Neuronal stem cell (in vitro differentiated cells): ENCODE results near the gene ZNF747.

Experiments
- DNase-seq: peaks from one replicate; pipeline ENCODE4 v3.0.0-alpha.2; 2013; ENCODE audit warnings: low spot score
- H2AFZ ChIP-seq: one replicate; pipeline ENCODE4 v1.6.1; 2013; ENCODE audit warnings: mild to moderate bottlenecking, low read length, inconsistent platforms
- H2AK5ac ChIP-seq: 2 replicates; pipeline ENCODE4 v1.6.1; 2013; ENCODE audit warnings: low read depth, mild to moderate bottlenecking, inconsistent platforms, low read length, moderate library complexity, mixed read lengths
- H2BK120ac ChIP-seq: 2 replicates; pipeline ENCODE4 v1.6.1; 2013; ENCODE audit warnings: low read depth, mild to moderate bottlenecking, inconsistent platforms, low read length, moderate library complexity, mixed read lengths
- H2BK12ac ChIP-seq: one replicate; pipeline ENCODE4 v1.6.1; 2013; ENCODE audit warnings: low read length, inconsistent platforms
- H2BK15ac ChIP-seq: 2 replicates; pipeline ENCODE4 v1.6.1; 2013; ENCODE audit warnings: mild to moderate bottlenecking, low read length, inconsistent platforms, mixed read lengths
- H2BK5ac ChIP-seq: one replicate; pipeline ENCODE4 v1.6.1; 2013; ENCODE audit warnings: inconsistent platforms, mild to moderate bottlenecking, low read length, moderate library complexity
- H3K14ac ChIP-seq: one replicate; pipeline ENCODE4 v1.6.1; 2013; ENCODE audit warnings: low read length, inconsistent platforms
- H3K18ac ChIP-seq: 2 replicates; pipeline ENCODE4 v1.6.1; 2013; ENCODE audit warnings: low read length, inconsistent platforms
- H3K23ac ChIP-seq: 2 replicates; pipeline ENCODE4 v1.6.1; 2013; ENCODE audit warnings: low read depth, mild to moderate bottlenecking, mixed read lengths, low read length, inconsistent platforms; ENCODE audit not compliant: poor library complexity
- H3K27ac ChIP-seq: replicated peaks from 3 replicates; pipeline ENCODE4 v1.5.1; 2013; ENCODE audit warnings: low read length, inconsistent platforms
- H3K27me3 ChIP-seq, 3 experiments: 2 replicates each; pipeline ENCODE4 v1.6.1; 2013; ENCODE audit warnings: low read length in 3 of 3, mild to moderate bottlenecking in 2 of 3, inconsistent platforms in 1 of 3, low read depth in 1 of 3, mixed read lengths in 1 of 3, moderate library complexity in 1 of 3; ENCODE audit not compliant: control insufficient read depth in 3 of 3, insufficient read depth in 3 of 3
- H3K36me3 ChIP-seq, 2 donors: replicated peaks in 1 of 2; 2 replicates each; pipeline ENCODE4 v1.6.1; 2013; ENCODE audit warnings: low read length in 2 of 2; ENCODE audit not compliant: control insufficient read depth in 2 of 2, insufficient read depth in 2 of 2
- H3K4ac ChIP-seq: 2 replicates; pipeline ENCODE4 v1.6.1; 2013; ENCODE audit warnings: inconsistent platforms, mild to moderate bottlenecking, low read length, moderate library complexity
- H3K4me1 ChIP-seq, 2 donors: 1 replicate in 1 of 2; 2 replicates in 1 of 2; pipeline ENCODE4 v1.6.1; 2013; ENCODE audit warnings: low read length in 2 of 2, low read depth in 1 of 2; ENCODE audit not compliant: control insufficient read depth in 2 of 2, insufficient read depth in 1 of 2
- H3K4me2 ChIP-seq: one replicate; pipeline ENCODE4 v1.6.1; 2013; ENCODE audit warnings: mild to moderate bottlenecking, low read length, inconsistent platforms; ENCODE audit not compliant: insufficient read depth, poor library complexity, severe bottlenecking
- H3K4me3 ChIP-seq, 2 donors: 2 replicates each; pipeline ENCODE4 v1.5.1; 2013; ENCODE audit warnings: low read length in 2 of 2, mild to moderate bottlenecking in 2 of 2, inconsistent platforms in 1 of 2, moderate library complexity in 1 of 2
- H3K79me1 ChIP-seq: one replicate; pipeline ENCODE4 v1.6.1; 2013; ENCODE audit warnings: low read depth, mild to moderate bottlenecking, inconsistent platforms, low read length, moderate library complexity
- H3K9ac ChIP-seq: one replicate; pipeline ENCODE4 v1.6.1; 2013; ENCODE audit warnings: mild to moderate bottlenecking, low read depth, low read length, inconsistent platforms; ENCODE audit not compliant: poor library complexity
- H3K9me3 ChIP-seq, 2 donors: replicated peaks in 1 of 2; 2 replicates each; pipeline versions ENCODE3 to v1.6.1; 2013; ENCODE audit warnings: low read length in 2 of 2, mild to moderate bottlenecking in 2 of 2, inconsistent platforms in 1 of 2, low read depth in 1 of 2, mixed read lengths in 1 of 2, moderate library complexity in 1 of 2; ENCODE audit not compliant: control insufficient read depth in 2 of 2, insufficient read depth in 1 of 2
- H4K8ac ChIP-seq: one replicate; pipeline ENCODE4 v1.6.1; 2013; ENCODE audit warnings: low read depth, mild to moderate bottlenecking, inconsistent platforms, low read length, moderate library complexity
- H4K91ac ChIP-seq: one replicate; pipeline ENCODE4 v1.6.1; 2013; ENCODE audit warnings: low read length, low read depth, mild to moderate bottlenecking, inconsistent platforms; ENCODE audit not compliant: poor library complexity
- WGBS, 2 donors: extraction: QIAGEN DNeasy Blood & Tissue Kit; methylation state at CpG; one replicate each; pipeline ENCODE4 v1.1.7; 2013; ENCODE audit warnings: missing lambda C conversion rate in 2 of 2, mixed read lengths in 1 of 2; ENCODE audit not compliant: insufficient read length in 2 of 2, insufficient replicate concordance in 1 of 2; ENCODE audit errors: extremely low coverage in 2 of 2; 5-methylcytosine and 5-hydroxymethylcytosine counted together

ZNF747 gene

DNA sequence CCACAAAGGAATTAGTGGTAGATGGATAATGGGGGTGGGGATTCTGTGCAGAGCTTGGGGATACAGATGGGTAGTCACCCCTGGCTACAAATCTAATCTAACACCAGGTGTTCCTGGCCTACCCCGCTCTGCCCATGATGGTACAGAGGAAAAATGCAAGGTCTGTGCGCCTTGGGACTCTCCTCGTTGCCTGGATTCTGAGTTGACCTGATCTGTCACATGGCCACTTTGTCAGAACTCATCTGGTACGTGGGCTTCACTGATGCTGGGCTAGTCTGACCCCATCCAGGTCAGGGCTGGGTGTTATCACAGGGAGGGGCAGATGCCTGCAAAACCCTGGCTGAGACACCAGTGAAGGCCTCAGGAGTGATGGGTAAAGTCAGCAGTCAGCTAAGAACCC is 18.3 kb upstream of the ZNF747 start:
- DNase-seq, result no peak
- Histone ChIP-seq H2BK12ac (no peak overlapping the region), H3K4ac (no peak overlapping the region), H2BK5ac (no peak overlapping the region), H3K9ac (no peak overlapping the region), H3K36me3 (peaks cover 13 to 39% of the 10 kb centered on the region in 2 donors), H3K4me3 (no peak overlapping the region), H3K4me1 (peaks cover 3% of the 10 kb centered on the region in 2 donors), H3K23ac (no peak overlapping the region), H4K91ac (no peak overlapping the region), H2BK120ac (no peak overlapping the region), H3K79me1 (peaks cover 11% of the 10 kb centered on the region), H3K18ac (no peak overlapping the region), H3K27ac (no peak overlapping the region), H3K27me3 (no peaks in the 10 kb centered on the region), H2BK15ac (no peak overlapping the region), H3K9me3 (no peaks in the 10 kb centered on the region), H2AFZ (no peak overlapping the region), H3K4me2 (no peak overlapping the region), H2AK5ac (no peak overlapping the region), H4K8ac (peak overlapping the region; percentile 23), H3K14ac (no peak overlapping the region)
- no CpG with 5 or more reads among the region's 4 CpGs for WGBS, 2 donors

DNA sequence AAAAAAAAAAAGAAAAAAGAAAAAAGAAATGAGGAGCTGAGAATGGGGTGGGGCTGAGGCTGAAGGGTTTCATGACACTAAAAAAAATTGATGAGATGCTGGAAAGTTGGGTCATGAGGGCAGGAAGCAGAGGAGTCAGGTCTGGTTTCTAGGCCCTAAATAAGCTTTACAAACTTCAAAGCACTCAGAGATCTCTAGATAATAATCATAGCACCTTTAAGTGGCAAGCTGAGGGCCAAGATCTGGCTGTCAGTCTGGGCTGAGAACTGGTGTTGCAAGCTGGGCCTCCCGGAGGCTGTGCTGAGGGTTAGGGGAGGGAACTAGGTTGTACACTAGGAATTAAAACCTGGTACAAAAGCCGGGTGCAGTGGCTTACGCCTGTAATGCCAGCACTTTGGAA is 17.1 kb upstream of the ZNF747 start:
- no peak for DNase-seq
- H3K27ac ChIP-seq, result no peak overlapping the region
- no CpG with 5 or more reads among the region's 3 CpGs for WGBS, 2 donors

DNA sequence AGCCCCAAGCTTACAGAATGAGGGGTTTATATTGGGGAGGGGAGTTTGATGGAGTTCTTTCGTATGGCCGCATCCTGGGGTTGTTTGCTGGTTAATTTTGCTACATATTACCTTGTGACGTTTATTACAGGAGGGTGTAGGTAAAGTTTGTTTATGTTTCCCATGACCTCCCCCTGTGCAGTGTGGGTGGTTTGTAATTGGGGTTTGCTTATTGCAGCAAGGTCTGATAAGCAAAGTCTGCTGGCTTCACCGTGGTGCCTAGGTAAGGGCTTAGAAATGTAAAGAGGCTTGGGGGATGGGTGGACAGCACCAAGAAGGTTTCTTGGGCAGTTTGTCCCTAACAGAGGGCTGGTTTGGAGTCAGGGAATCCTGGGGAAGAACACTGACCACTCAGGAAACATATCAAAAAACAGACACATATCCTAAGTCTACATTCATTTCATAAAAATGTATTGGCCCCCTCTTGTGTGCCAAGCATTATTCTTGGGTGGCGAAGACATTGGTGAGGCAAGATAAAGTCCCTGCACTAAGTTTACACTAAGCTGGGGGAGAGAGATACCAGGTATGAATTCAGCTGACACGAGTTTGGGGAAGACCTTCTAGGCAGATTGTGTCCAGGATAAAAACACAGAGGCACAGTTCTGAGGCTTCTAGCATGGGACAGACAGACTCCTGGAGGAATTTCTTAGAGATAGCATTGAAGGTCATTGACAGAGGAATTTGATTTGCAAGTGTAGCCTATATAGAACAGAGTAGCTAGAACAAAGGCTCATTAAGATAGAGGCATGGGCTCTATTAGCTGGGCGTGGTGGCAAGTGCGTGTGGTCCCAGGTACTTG is 14.0 kb upstream of the ZNF747 start:
- WGBS, 2 donors, result no CpG with 5 or more reads among the region's 8 CpGs
- H3K79me1 ChIP-seq, result peaks cover 2% of the 10 kb centered on the region
- no peak overlapping the region for H3K9ac ChIP-seq
- no peak overlapping the region for H2AK5ac ChIP-seq
- DNase-seq, result no peak
- H3K4me1 ChIP-seq, result peaks cover 0 to 3% of the 10 kb centered on the region in 2 donors
- no peak overlapping the region for H2BK5ac ChIP-seq
- H3K4me3 ChIP-seq, result no peak overlapping the region
- no peak overlapping the region for H3K23ac ChIP-seq
- no peaks in the 10 kb centered on the region for H3K27me3 ChIP-seq
- no peak overlapping the region for H2BK12ac ChIP-seq
- H2BK15ac ChIP-seq, result no peak overlapping the region
- H2BK120ac ChIP-seq, result no peak overlapping the region
- no peak overlapping the region for H2AFZ ChIP-seq
- no peak overlapping the region for H4K8ac ChIP-seq
- H3K4me2 ChIP-seq, result no peak overlapping the region
- no peaks in the 10 kb centered on the region for H3K9me3 ChIP-seq
- H3K36me3 ChIP-seq, result peaks cover 1 to 10% of the 10 kb centered on the region in 2 donors
- H3K14ac ChIP-seq, result no peak overlapping the region
- no peak overlapping the region for H4K91ac ChIP-seq
- H3K27ac ChIP-seq, result no peak overlapping the region
- no peak overlapping the region for H3K18ac ChIP-seq
- H3K4ac ChIP-seq, result no peak overlapping the region

More for the DNA sequence above, 17.1 kb upstream of the ZNF747 start:
- Histone ChIP-seq H4K8ac (no peak overlapping the region), H3K14ac (no peak overlapping the region), H4K91ac (no peak overlapping the region), H2BK120ac (no peak overlapping the region), H3K4ac (no peak overlapping the region), H2AFZ (no peak overlapping the region), H3K9ac (no peak overlapping the region), H3K9me3 (no peaks in the 10 kb centered on the region), H3K36me3 (peaks cover 13 to 39% of the 10 kb centered on the region in 2 donors), H3K23ac (no peak overlapping the region), H3K27me3 (no peaks in the 10 kb centered on the region), H2BK12ac (no peak overlapping the region), H2BK15ac (no peak overlapping the region), H2BK5ac (no peak overlapping the region), H2AK5ac (no peak overlapping the region), H3K79me1 (peaks cover 8% of the 10 kb centered on the region), H3K4me1 (no peaks in the 10 kb centered on the region), H3K18ac (no peak overlapping the region), H3K4me3 (no peak overlapping the region), H3K4me2 (no peak overlapping the region)

DNA sequence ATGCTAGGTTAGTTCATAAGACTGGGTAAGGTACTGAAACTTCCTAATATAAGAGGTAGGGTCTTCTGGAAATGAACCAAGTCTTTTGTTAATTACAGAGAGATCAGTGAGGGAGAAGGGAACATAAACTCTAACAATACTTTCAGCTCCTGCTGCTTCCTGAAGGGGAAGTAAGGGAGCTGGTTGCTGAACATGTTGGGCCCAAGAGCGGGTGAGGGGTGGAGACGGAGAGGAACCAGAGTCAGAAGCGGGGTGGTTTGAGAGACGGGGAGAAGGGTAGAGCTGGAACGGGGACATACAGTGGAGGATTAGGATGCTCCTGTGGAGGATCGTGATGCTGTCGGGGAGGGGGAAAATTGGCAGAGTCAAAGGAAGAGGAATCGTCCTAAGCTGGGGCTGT is 11.5 kb upstream of the ZNF747 start:
- Histone ChIP-seq H3K18ac (no peak overlapping the region), H3K14ac (no peak overlapping the region), H2AK5ac (no peak overlapping the region), H3K4me1 (peaks cover 6 to 13% of the 10 kb centered on the region in 2 donors), H3K4me2 (no peak overlapping the region), H2AFZ (peak overlapping the region; percentile 18), H2BK5ac (no peak overlapping the region), H3K9ac (no peak overlapping the region), H4K8ac (no peak overlapping the region), H4K91ac (no peak overlapping the region), H2BK15ac (no peak overlapping the region), H3K4ac (no peak overlapping the region), H3K23ac (no peak overlapping the region), H3K27me3 (no peaks in the 10 kb centered on the region), H3K4me3 (no peak overlapping the region), H2BK120ac (no peak overlapping the region), H3K9me3 (no peaks in the 10 kb centered on the region), H2BK12ac (no peak overlapping the region), H3K27ac (no peak overlapping the region), H3K36me3 (no peaks in the 10 kb centered on the region), H3K79me1 (no peaks in the 10 kb centered on the region)
- WGBS, 2 donors, result no CpG with 5 or more reads among the region's 8 CpGs
- no peak for DNase-seq
